OCI-LY7 (cell line): Measurements from ENCODE around the gene ATP9A. TPM values are rescaled to one million over a fixed set of nuclear protein-coding genes. Genes with fewer than 3 reads are reported as not detected.

ENCODE experiments used
- BruUV-seq: library from RNA; stranded (reverse); fragments of 400-500 nt; replicated peaks from 2 replicates; lab custom pipeline; 2021; lab: Mats Ljungman, UMichigan
- CTCF ChIA-PET: fragments of 300-600 bp; sonication (Branson Sonifier 250); formaldehyde crosslinking; loops from one replicate; lab custom pipeline; 2022; ENCODE audit warnings: antibody characterized with exemption; ENCODE audit not compliant: unreplicated experiment; lab: Charles Lee
- POLR2A ChIA-PET: fragments of 300-600 bp; sonication (Branson Sonifier 250); formaldehyde crosslinking; loops from one replicate; lab custom pipeline; 2022; ENCODE audit warnings: antibody characterized with exemption; lab: Charles Lee
- DNase-seq: peaks from one replicate; pipeline ENCODE4 v3.0.0-alpha.2; 2015; ENCODE audit warnings: low spot score
- H2AFZ ChIP-seq: fragments of 200-600 bp; sonication (generic), shearing (Covaris generic); 2 replicates; pipeline ENCODE4 v1.6.1; 2014; ENCODE audit warnings: mild to moderate bottlenecking, antibody characterized with exemption, low read length, moderate library complexity
- H3K27ac ChIP-seq: fragments of 200-600 bp; sonication (generic); 2 replicates; pipeline ENCODE4 v1.5.1; 2014; ENCODE audit warnings: mixed run types, low read depth, mild to moderate bottlenecking, moderate library complexity, low read length, inconsistent platforms; ENCODE audit not compliant: poor library complexity, severe bottlenecking
- H3K36me3 ChIP-seq: fragments of 200-600 bp; sonication (generic); 2 replicates; pipeline ENCODE4 v1.6.1; 2014; ENCODE audit warnings: mild to moderate bottlenecking, antibody characterized with exemption, low read length, moderate library complexity, mixed read lengths; ENCODE audit not compliant: insufficient read depth
- H3K4me1 ChIP-seq: fragments of 200-600 bp; sonication (generic); 2 replicates; pipeline ENCODE4 v1.5.1; 2014; ENCODE audit warnings: mild to moderate bottlenecking, low read length; ENCODE audit not compliant: insufficient read depth, poor library complexity, severe bottlenecking
- H3K4me2 ChIP-seq: fragments of 200-600 bp; sonication (generic); 2 replicates; pipeline ENCODE4 v1.6.1; 2014; ENCODE audit warnings: mild to moderate bottlenecking, low read length
- H3K4me3 ChIP-seq: fragments of 200-600 bp; sonication (generic); 2 replicates; pipeline ENCODE4 v1.5.1; 2014; ENCODE audit warnings: mild to moderate bottlenecking, low read depth, low read length; ENCODE audit not compliant: poor library complexity, severe bottlenecking
- H3K79me2 ChIP-seq: fragments of 200-600 bp; sonication (generic); 2 replicates; pipeline ENCODE4 v1.6.1; 2016; ENCODE audit warnings: low read depth, mild to moderate bottlenecking, low read length, moderate library complexity, mixed read lengths; ENCODE audit not compliant: insufficient read depth
- H3K9me2 ChIP-seq: fragments of 200-600 bp; sonication (generic); 2 replicates; pipeline ENCODE4 v1.6.1; 2016; ENCODE audit warnings: mild to moderate bottlenecking, low read length, mixed read lengths; ENCODE audit not compliant: insufficient read depth
- H3K9me3 ChIP-seq: fragments of 200-600 bp; sonication (generic); 2 replicates; pipeline ENCODE4 v1.6.1; 2014; ENCODE audit warnings: mild to moderate bottlenecking, mixed run types, low read length, mixed read lengths
- H4K20me1 ChIP-seq: fragments of 200-600 bp; sonication (generic); 2 replicates; pipeline ENCODE4 v1.6.1; 2014; ENCODE audit warnings: mild to moderate bottlenecking, antibody characterized with exemption, low read length, moderate library complexity, mixed read lengths; ENCODE audit not compliant: insufficient read depth
- CTCF ChIP-seq: fragments of 200-600 bp; sonication (generic); conservative IDR thresholded peaks from 2 replicates; pipeline ENCODE4 v1.5.1; 2014; ENCODE audit warnings: mild to moderate bottlenecking, antibody characterized with exemption, low read length, moderate library complexity, mixed read lengths
- EZH2phosphoT487 ChIP-seq: fragments of 200-600 bp; sonication (generic); IDR thresholded peaks from 2 replicates; pipeline ENCODE4 v1.6.1; 2018; ENCODE audit warnings: low read depth, borderline replicate concordance, mild to moderate bottlenecking, mixed run types, antibody characterized with exemption, low read length, moderate library complexity, mixed read lengths
- intact Hi-C: fragments of 100-400 bp; cut with micrococcal nuclease; formaldehyde crosslinking; loops from one replicate; pipeline ENCODE4 v1.10.0; 2022; ENCODE audit not compliant: unreplicated experiment
- total RNA-seq, 2 experiments: library from RNA; depleted of rRNA in 1 of 2; stranded (reverse); fragments of >200 nt in 1 of 2; shearing (Covaris generic) in 1 of 2; gene quantifications; 2 replicates each; pipeline ENCODE4 v1.2.3, GENCODE V29; 2014 to 2022

Gene ATP9A
- total RNA-seq, 2 experiments from 2014 or later, result 0.67 to 0.85 TPM

- POLR2A ChIA-PET, result no interaction called here
- intact Hi-C loops, result no loop called here
- Histone ChIP-seq H3K4me1 (no peaks in the 10 kb centered on the region), H4K20me1 (no peaks in the 10 kb centered on the region), H3K27ac (no peak overlapping the region), H3K4me3 (no peak overlapping the region), H3K36me3 (no peaks in the 10 kb centered on the region), H3K9me3 (no peaks in the 10 kb centered on the region), H3K79me2 (no peaks in the 10 kb centered on the region), H3K9me2 (no peaks in the 10 kb centered on the region), H2AFZ (no peak overlapping the region), H3K4me2 (no peak overlapping the region)
- no peak for DNase-seq
- BruUV-seq, result no TSS peak
- no peak for TF ChIP-seq CTCF
- no peak for TF ChIP-seq EZH2phosphoT487
- CTCF ChIA-PET, result no interaction called here
Observed at GRCh38 chr20:51731731-51732095, 36.5 kb downstream of the ATP9A start.

- CTCF ChIA-PET, result no interaction called here
- POLR2A ChIA-PET, result no interaction called here
- intact Hi-C loops, result no loop called here
Observed at GRCh38 chr20:51729771-51730170, 38.4 kb downstream of the ATP9A start.

GRCh38 chr20:51728737-51729136 is 39.5 kb downstream of the ATP9A start:
- BruUV-seq, result no TSS peak

More at GRCh38 chr20:51729771-51730170, 38.4 kb downstream of the ATP9A start:
- TF ChIP-seq EZH2phosphoT487 (no peak), CTCF (no peak)
- no peak for DNase-seq
- H3K4me1 ChIP-seq, result no peaks in the 10 kb centered on the region
- no TSS peak for BruUV-seq
- H3K4me2 ChIP-seq, result no peak overlapping the region
- H3K79me2 ChIP-seq, result no peaks in the 10 kb centered on the region
- no peaks in the 10 kb centered on the region for H4K20me1 ChIP-seq
- H3K9me3 ChIP-seq, result no peaks in the 10 kb centered on the region
- no peaks in the 10 kb centered on the region for H3K9me2 ChIP-seq
- no peak overlapping the region for H3K27ac ChIP-seq
- no peak overlapping the region for H2AFZ ChIP-seq
- no peaks in the 10 kb centered on the region for H3K36me3 ChIP-seq
- H3K4me3 ChIP-seq, result no peak overlapping the region

More at GRCh38 chr20:51728737-51729136, 39.5 kb downstream of the ATP9A start:
- Histone ChIP-seq H4K20me1 (no peaks in the 10 kb centered on the region), H2AFZ (no peak overlapping the region), H3K36me3 (no peaks in the 10 kb centered on the region), H3K4me2 (no peak overlapping the region), H3K9me2 (no peaks in the 10 kb centered on the region), H3K4me1 (no peaks in the 10 kb centered on the region), H3K27ac (no peak overlapping the region), H3K79me2 (no peaks in the 10 kb centered on the region), H3K4me3 (no peak overlapping the region), H3K9me3 (no peaks in the 10 kb centered on the region)
- no peak for DNase-seq
- POLR2A ChIA-PET, result no interaction called here
- TF ChIP-seq CTCF (no peak), EZH2phosphoT487 (no peak)
- intact Hi-C loops, result no loop called here
- CTCF ChIA-PET, result no interaction called here
